Measurements from ENCODE around the gene TLX3. TPM values are rescaled to one million over a fixed set of nuclear protein-coding genes. Genes with fewer than 3 reads are reported as not detected.

TLX3 gene
- total RNA-seq, 1 experiment from 2014 or later = not detected

DNA sequence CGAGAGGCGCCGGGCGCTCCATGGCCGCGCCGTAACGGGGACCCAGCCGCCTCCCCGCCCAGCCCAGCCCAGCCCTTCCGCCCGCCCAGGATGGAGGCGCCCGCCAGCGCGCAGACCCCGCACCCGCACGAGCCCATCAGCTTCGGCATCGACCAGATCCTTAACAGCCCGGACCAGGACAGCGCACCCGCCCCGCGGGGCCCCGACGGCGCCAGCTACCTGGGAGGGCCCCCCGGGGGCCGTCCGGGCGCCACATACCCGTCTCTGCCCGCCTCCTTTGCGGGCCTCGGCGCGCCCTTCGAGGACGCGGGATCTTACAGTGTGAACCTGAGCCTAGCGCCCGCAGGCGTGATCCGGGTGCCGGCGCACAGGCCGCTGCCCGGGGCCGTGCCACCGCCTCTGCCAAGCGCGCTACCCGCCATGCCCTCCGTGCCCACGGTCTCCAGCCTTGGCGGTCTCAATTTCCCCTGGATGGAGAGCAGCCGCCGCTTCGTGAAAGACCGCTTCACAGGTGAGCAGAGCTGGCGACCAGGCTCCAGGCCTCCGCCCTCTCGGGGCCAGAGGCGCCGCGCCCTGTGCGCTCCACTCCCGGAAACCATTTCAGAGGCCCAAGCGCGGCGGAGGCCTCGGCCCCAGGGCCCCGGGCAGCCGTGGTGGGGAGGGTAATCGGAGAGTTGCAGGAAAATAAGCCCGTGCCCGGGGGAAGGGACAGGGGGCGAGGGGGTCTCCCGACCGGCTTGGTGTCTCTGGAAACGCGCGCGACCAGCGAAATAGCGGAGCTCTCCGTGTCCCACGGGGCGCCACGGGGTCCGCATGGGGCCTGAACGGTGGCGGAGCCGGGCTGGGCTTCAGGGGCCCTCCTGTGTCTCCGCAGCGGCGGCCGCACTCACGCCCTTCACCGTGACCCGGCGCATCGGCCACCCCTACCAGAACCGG is 496 bp downstream of the TLX3 start:
- H3K36me3 Mint-ChIP-seq (ENCODE audit: insufficient read depth, unreplicated experiment) = no peaks in the 10 kb centered on the region
- H3K4me1 Mint-ChIP-seq (ENCODE audit: insufficient read depth, unreplicated experiment) = peaks cover 9% of the 10 kb centered on the region
- H3K27ac Mint-ChIP-seq (ENCODE audit: low read depth, unreplicated experiment) = no peak overlapping the region
- no peak for TF ChIP-seq CTCF (IDR thresholded peaks at IDR 0.05; ENCODE audit: unreplicated experiment)
- BruUV-seq (replicated peaks) = no TSS peak
- no peak for DNase-seq (ENCODE audit: unreplicated experiment)
- no peak overlapping the region for H3K4me3 Mint-ChIP-seq (ENCODE audit: unreplicated experiment)
- intact Hi-C loops (cut with micrococcal nuclease) = no loop called here
- H3K9me3 Mint-ChIP-seq (ENCODE audit: unreplicated experiment) = peaks cover 16% of the 10 kb centered on the region
- CTCF ChIA-PET = interaction anchor here (0.6 to 0.8 kb wide), 2 partner anchors 9 to 796 kb away, joined by 3 read pairs; no protein-coding TSS in a partner anchor
- POLR2A ChIA-PET = no interaction called here
- H3K27me3 Mint-ChIP-seq (ENCODE audit: insufficient read depth, unreplicated experiment) = peaks cover 13% of the 10 kb centered on the region

DNA sequence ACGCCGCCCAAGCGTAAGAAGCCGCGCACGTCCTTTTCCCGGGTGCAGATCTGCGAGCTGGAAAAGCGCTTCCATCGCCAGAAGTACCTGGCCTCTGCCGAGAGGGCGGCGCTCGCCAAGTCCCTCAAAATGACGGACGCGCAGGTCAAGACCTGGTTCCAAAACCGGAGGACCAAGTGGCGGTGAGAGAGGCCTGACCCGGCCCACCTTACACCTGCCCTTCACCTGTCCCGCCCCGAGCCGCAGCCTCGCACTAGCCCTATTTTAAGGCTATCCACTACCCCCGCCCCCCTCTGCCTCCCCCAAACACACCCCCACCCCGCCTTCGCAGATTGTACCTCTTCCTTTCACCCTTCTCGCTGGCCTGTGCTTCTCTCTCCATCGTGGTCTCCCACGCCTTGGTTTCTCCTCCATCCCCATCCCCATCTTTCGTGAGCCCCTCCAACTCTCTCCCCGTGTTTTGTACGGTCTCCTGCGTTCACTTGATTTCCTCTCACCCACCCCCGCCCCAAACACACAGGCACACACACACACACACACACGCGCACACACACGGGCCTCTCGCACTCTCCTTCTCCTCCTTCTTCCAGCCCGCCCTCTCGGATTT is 1.3 kb downstream of the TLX3 start:
- H3K27me3 Mint-ChIP-seq (ENCODE audit: insufficient read depth, unreplicated experiment) = peaks cover 13% of the 10 kb centered on the region
- H3K4me3 Mint-ChIP-seq (ENCODE audit: unreplicated experiment) = no peak overlapping the region
- no TSS peak for BruUV-seq (replicated peaks)
- no peak for DNase-seq (ENCODE audit: unreplicated experiment)
- H3K4me1 Mint-ChIP-seq (ENCODE audit: insufficient read depth, unreplicated experiment) = peaks cover 9% of the 10 kb centered on the region
- intact Hi-C loops (cut with micrococcal nuclease) = no loop called here
- H3K36me3 Mint-ChIP-seq (ENCODE audit: insufficient read depth, unreplicated experiment) = no peaks in the 10 kb centered on the region
- peaks cover 16% of the 10 kb centered on the region for H3K9me3 Mint-ChIP-seq (ENCODE audit: unreplicated experiment)
- POLR2A ChIA-PET = no interaction called here
- no peak overlapping the region for H3K27ac Mint-ChIP-seq (ENCODE audit: low read depth, unreplicated experiment)
- TF ChIP-seq CTCF (IDR thresholded peaks at IDR 0.05; ENCODE audit: unreplicated experiment) = no peak
- CTCF ChIA-PET = no interaction called here

DNA sequence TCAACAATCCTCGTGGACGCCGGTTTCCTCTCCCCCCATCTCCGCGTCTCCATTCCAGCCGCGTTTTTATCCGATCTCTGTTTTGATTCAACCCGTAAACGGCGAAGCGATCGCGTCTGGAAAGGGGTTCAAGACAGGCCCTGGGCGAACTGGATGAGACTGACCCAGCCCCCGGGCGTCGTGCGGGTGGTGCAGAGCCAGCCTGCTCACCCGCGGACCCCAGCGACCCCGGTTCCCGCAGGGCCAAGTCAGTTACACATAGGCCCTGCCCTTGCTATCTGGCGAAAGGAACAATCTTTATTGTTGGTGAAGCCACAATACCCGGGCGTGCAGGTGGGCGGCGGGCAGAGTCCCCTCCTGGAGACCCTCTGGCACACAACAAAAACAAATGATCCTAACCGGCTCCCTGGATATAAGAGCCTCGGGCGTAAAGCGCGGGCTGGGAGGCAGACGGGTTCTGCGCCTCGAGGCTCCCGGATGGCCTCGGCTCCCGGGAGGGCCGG is 1.8 kb downstream of the TLX3 start:
- no peak for DNase-seq (ENCODE audit: unreplicated experiment)
- TF ChIP-seq CTCF (IDR thresholded peaks at IDR 0.05; ENCODE audit: unreplicated experiment) = no peak
- CTCF ChIA-PET = no interaction called here
- Mint-ChIP-seq H3K36me3 (ENCODE audit: insufficient read depth, unreplicated experiment) (no peaks in the 10 kb centered on the region), H3K27me3 (ENCODE audit: insufficient read depth, unreplicated experiment) (peaks cover 13% of the 10 kb centered on the region), H3K4me3 (ENCODE audit: unreplicated experiment) (no peak overlapping the region), H3K27ac (ENCODE audit: low read depth, unreplicated experiment) (no peak overlapping the region), H3K4me1 (ENCODE audit: insufficient read depth, unreplicated experiment) (peaks cover 9% of the 10 kb centered on the region), H3K9me3 (ENCODE audit: unreplicated experiment) (peaks cover 16% of the 10 kb centered on the region)
- BruUV-seq (replicated peaks) = no TSS peak
- POLR2A ChIA-PET = no interaction called here
- intact Hi-C loops (cut with micrococcal nuclease) = no loop called here

GRCh38 chr5:171311322-171312077 is 2.5 kb downstream of the TLX3 start:
- H3K36me3 Mint-ChIP-seq (ENCODE audit: insufficient read depth, unreplicated experiment) = no peaks in the 10 kb centered on the region
- no peak for TF ChIP-seq CTCF (IDR thresholded peaks at IDR 0.05; ENCODE audit: unreplicated experiment)
- BruUV-seq (replicated peaks) = no TSS peak
- DNase-seq (ENCODE audit: unreplicated experiment) = no peak
- H3K4me1 Mint-ChIP-seq (ENCODE audit: insufficient read depth, unreplicated experiment) = peaks cover 9% of the 10 kb centered on the region
- H3K9me3 Mint-ChIP-seq (ENCODE audit: unreplicated experiment) = peaks cover 16% of the 10 kb centered on the region
- no peak overlapping the region for H3K4me3 Mint-ChIP-seq (ENCODE audit: unreplicated experiment)
- ChIA-PET POLR2A (no interaction called here), CTCF (interaction anchor here (0.9 kb wide), 1 partner anchor 103 kb away, joined by 3 read pairs; no protein-coding TSS in a partner anchor)
- H3K27me3 Mint-ChIP-seq (ENCODE audit: insufficient read depth, unreplicated experiment) = peaks cover 13% of the 10 kb centered on the region
- H3K27ac Mint-ChIP-seq (ENCODE audit: low read depth, unreplicated experiment) = no peak overlapping the region
- intact Hi-C loops (cut with micrococcal nuclease) = no loop called here
